CD4-positive, alpha-beta T cell treated with Interleukin-2 at 100 ng/mL for 4 hours (primary cell): ENCODE measurements around the gene THSD7B.

Source experiments
- DNase-seq: peaks from one replicate; pipeline ENCODE4 v3.0.0-alpha.2; 2020; ENCODE audit warnings: low spot score

THSD7B gene

DNA sequence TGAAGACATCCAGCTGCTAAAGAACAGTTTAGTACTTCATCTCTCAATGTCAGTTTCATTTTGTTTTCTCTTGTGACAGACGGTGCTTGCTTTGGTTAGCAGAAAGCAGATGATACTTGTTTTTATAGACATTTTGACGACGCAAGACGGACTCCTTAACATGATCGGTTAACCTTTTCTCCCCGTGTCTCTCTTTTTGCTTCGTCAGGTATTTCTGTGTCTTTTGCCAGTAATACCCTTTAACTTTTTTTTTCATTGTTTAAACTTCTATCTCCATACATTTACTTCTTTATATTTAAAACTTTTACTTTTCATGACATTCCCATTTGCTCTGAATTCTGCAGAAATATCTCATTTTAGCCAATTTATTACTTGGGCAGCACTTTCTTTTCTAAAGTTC, 57.9 kb downstream of the THSD7B start:
- no peak for DNase-seq

GRCh38 chr2:136828162-136828561, 62.8 kb downstream of the THSD7B start:
- no peak for DNase-seq

GRCh38 chr2:136828774-136829173, 63.4 kb downstream of the THSD7B start:
- DNase-seq = no peak

DNA sequence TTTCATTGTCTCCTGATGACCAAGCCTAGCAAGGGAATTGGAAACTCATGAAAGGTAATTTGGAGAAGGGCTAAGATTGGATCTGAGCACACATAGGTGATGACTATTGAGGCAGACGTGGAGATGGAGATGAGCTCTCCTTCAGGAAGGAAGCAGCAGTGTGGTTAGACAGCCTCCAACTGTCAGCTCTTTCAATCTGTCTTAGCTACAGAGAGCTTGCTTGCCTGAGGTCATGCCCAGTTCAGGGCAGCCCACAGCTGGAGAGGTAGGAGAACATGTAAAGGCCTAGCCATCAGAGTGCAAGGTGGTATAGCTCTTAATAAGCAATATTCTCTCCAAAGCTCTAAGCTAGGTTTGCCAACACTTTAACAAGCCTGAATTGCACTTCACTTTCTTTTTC, 79.2 kb downstream of the THSD7B start:
- DNase-seq = no peak

- DNase-seq = no peak
Measured at GRCh38 chr2:136858656-136859055, 93.3 kb downstream of the THSD7B start.

DNA sequence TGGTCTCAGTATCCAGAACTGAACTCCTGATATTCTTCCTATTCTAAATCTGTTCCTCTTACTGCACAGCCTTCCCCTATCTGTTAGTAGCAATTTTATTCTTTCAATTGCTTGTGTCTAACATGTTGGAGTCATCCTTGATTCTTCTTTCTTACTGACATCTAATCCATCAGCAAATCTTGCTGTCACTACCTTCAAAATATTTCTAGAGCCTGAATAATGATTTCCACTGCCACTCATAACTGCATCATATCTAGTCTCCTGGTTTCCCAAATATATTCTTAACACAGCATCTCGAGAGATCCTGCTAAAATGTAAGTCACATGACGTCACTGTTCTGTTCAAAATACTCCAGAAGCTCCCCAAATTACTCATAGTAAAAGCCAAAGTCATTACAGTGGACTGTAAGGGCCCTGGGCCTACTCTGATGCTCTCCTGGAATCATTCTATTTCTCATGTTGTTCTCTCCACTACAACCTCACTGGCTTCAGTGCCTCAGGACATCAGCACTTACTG, 95.2 kb downstream of the THSD7B start:
- no peak for DNase-seq

DNA sequence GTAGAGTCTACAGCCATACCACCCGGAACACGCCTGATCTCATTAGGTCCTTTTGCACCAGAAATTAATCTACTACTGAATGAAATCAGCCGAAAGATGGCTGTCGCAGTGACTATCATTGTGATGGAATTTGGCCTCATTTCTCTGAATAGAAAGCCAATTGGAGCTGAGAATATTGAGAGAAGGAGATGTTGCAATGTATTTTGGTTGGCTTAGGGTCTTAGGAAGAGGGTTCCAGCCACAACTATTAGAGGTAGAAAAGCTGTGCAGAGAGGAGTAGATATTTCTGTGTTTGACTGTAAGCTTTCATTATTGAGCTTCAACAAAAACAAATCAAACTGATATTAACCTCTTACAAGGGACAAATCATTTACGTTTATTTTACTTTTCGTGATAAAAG, 98.1 kb downstream of the THSD7B start:
- DNase-seq = no peak

- DNase-seq = no peak
Measured at GRCh38 chr2:136863874-136864273, 98.5 kb downstream of the THSD7B start.

DNA sequence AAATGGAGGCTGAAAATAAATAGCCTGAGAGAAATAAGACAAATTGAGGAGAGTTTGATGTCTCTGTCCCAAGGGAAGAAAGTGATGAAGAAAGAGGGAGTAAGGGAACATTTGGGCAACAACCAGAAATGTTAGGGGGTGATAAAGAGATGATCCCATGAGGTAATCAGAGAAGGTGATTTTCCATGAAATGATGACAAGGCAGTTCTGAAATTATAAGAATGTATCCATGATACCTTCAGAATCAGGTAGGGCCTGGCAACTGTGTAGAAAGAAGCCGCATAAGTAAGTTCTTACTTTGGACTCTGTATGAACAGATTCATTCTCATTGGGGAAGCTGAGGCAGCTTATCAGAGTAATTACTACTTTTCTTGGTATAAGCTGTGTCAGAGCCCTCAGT, 106.1 kb downstream of the THSD7B start:
- DNase-seq = no peak

GRCh38 chr2:136874258-136874657, 108.9 kb downstream of the THSD7B start:
- DNase-seq = no peak

DNA sequence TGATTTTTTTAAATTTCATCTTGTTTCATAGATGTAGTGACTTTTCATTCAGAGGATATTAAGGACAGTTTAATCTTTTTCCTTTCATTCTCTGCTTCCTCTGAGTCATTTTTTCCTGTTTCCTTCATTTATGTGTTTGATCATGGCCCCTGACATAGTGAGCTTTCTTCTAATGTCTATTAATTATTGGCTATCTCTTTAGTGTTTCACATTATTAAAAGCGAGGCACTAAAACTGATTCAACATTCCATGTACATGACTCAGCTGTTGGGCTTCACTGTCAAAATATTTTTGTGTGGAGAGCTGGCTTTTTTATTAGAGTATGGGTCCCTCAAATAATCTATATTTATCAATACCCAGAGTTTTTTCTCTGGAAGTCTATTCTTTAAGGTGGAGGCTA, 125.8 kb downstream of the THSD7B start:
- no peak for DNase-seq

DNA sequence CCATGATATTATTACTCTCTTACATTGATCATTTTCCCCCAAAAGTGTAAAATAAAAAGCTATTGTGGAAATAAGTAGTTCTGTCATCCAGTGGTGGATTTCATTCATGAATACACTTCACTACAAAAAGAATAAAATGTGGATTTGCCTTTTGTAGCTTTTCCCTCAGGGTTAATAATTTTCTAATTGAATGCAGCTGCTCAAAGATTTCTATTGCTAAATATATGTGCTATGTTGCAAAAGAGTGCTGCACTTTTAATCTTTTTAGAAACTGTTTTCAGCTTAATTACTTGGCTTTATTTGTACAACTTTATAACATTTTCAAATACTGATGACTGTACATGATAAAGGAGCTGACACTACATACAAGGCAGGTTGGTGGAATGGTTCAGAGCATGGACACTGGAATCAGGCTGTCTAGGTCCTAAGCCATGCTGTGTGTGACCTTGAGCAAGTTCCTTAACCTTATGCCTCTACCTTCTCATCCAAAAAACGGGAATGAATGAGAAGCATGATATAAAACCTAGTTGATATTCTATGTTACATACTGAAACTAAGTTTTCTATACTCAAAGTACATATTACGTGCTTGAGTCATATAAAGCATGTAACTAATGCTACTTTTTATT, 128.8 kb downstream of the THSD7B start:
- no peak for DNase-seq

- no peak for DNase-seq
Measured at GRCh38 chr2:136901732-136902131, 136.4 kb downstream of the THSD7B start.

DNA sequence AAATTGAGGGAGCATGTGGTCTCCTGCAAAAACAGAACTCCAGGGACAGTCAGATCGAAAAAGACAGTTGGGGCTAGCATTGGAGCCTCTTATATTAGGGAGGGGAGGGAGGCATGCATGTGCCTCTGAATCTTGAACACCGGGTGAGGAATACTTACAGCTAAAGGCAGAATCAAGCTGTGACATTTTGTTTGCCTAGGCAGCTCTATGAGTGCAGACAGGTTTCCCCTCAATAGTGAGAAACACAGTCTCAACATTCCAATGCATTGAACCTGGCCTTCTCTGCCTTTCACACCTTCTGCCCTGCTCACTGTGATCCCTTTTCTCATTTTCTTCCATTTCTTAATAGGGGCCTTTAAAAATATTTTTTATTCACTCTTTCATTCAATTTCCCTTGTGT, 140.4 kb downstream of the THSD7B start:
- DNase-seq = no peak

GRCh38 chr2:136909777-136910176, 144.4 kb downstream of the THSD7B start:
- no peak for DNase-seq

DNA sequence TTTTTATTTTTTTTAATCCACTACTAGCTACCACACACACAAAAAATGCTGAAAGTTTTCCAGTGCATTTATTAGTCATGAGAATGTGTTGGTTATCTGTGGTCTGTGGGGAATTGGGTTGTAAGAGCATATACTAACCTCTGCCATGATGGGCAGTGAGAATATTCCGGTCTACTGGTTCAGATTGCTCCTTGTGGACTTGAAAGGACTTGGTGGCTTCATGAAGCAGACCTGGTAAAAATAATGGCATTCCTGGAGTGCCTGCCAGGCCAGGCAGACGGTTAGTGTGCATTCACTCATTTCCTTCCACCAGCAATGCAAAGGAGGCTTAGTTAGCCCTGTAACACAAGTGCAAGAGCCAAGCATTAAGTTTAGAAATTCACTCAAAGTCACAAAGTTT, 150.8 kb downstream of the THSD7B start:
- DNase-seq = no peak

DNA sequence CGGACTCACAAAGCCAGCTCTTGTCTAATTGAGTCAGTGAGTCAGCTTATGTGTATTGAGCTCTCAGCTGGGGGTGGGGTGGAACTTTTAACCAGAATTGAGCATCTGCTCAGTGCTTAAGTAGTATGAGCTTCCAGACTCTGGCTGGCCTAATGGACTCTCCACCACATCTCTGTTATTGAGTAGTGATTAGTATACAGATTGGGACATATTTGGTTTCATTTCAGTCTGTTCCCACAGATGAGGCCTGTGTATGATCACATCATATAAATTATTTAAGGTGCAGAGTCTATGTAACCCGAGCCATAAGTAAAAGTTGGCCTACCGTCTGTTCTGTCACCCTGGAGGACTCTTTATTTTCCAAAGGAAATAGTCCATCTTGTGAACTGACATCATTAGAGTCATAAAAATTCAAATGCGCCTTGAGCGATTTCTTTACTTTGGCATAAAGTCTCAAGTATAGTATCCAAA, 152.1 kb downstream of the THSD7B start:
- DNase-seq = no peak

- no peak for DNase-seq
Measured at GRCh38 chr2:136919682-136920081, 154.3 kb downstream of the THSD7B start.

DNA sequence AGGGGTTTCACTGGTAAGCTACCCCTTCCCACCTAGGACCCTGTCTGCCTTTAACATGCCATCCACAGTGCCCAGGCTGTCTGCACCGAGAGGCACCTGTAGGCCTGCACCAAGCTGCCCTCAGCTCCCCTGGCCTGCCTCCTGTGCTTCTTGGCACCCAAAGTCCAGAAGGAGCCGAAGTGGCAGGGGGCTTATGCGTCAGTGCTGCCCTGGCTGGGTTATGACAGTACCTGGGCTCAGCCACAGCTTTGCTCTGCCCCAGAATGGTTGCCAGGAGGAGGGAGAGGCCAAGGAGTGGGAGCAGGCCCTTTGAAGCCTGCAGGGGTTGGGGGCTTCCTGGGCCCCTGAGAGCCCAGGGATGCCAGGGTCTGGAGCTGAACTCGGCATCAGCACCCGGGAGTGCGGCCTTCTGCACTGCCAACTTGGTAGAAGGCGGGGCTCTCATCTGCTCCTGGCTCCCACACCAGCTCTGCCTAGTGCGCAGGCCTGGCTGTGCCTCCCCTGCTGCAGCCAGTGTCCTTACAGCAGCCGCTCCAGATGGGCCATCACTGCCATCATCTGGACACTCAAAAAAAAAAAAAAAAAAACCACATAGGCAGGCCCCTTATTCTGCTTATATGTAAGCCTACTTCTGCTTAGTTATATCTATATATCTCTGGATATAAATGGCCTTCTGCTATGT, 155.4 kb downstream of the THSD7B start:
- DNase-seq = no peak

DNA sequence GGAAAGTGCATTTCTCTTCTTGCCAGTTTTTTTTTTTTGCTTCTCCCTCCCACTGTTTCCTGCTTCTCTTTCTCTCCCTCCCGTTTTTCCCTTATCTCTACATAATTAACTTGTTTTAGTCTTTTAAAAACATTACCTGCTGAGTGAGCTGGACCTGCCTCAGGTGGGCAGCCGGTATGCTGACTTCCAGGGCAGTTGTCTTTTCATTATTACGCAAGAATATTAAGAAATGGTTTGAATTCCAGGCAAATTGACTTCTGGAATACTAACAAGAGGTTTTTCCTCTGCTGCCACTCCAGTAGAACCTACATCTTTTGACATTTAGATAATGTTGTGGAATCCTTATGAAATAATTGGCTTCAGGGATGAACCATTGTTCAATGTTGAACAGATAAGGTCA, 161.8 kb downstream of the THSD7B start:
- no peak for DNase-seq

- no peak for DNase-seq
Measured at GRCh38 chr2:136929531-136929930, 164.2 kb downstream of the THSD7B start.

GRCh38 chr2:136932700-136933099, 167.4 kb downstream of the THSD7B start:
- no peak for DNase-seq

GRCh38 chr2:136935119-136935518, 169.8 kb downstream of the THSD7B start:
- DNase-seq = no peak

DNA sequence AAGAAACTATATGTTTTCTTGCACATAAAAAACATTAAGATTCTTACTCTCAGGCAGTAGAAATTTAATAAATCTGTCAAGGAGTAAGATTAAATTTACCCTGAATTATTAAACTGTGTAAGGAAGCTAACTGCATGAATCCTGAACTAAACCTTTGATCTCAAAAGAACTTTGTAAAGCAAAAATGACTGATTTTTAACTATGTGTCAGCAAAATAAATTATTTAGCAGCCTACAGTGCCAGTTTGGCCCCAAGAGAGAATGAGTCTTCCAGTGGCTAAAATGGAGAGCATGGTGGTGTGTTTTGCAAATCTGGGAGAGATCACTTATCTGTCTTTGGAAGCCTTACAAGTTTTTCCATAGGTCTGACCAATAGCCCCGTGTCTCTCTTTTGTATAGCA, 190.7 kb downstream of the THSD7B start:
- no peak for DNase-seq
